CD4-positive, alpha-beta memory T cell (primary cell): Measurements from ENCODE around the gene TTC34. TPM values are rescaled to one million over a fixed set of nuclear protein-coding genes. Genes with fewer than 3 reads are reported as not detected.

Experiments used
- CTCF ChIA-PET: fragments of 350-600 bp; sonication (Branson Sonifier 250); formaldehyde crosslinking; loops from one replicate; lab custom pipeline; 2021; ENCODE audit warnings: inconsistent platforms; ENCODE audit not compliant: partially characterized antibody; lab: Charles Lee
- POLR2A ChIA-PET: fragments of 350-600 bp; sonication (Branson Sonifier 250); formaldehyde crosslinking; loops from one replicate; lab custom pipeline; 2021; ENCODE audit not compliant: partially characterized antibody; lab: Charles Lee
- DNase-seq, 5 donors: peaks; one replicate each; pipeline versions ENCODE4 v3.0.0 to v3.0.0-alpha.2; 2020 to 2022; ENCODE audit warnings: mixed read lengths in 1 of 5
- H3K27ac ChIP-seq: one replicate; pipeline ENCODE4 v1.7.0; 2013; ENCODE audit warnings: low read depth, low read length
- H3K27me3 ChIP-seq: 2 replicates; pipeline ENCODE4 v1.7.0; 2013; ENCODE audit warnings: mild to moderate bottlenecking, low read length, moderate library complexity; ENCODE audit not compliant: insufficient read depth
- H3K36me3 ChIP-seq: 2 replicates; pipeline ENCODE4 v1.7.0; 2013; ENCODE audit warnings: mild to moderate bottlenecking, low read length, moderate library complexity; ENCODE audit not compliant: insufficient read depth
- H3K4me1 ChIP-seq: 2 replicates; pipeline ENCODE4 v1.7.0; 2013; ENCODE audit warnings: mild to moderate bottlenecking, low read length, moderate library complexity; ENCODE audit not compliant: insufficient read depth
- H3K4me3 ChIP-seq, 2 donors: one replicate each; pipeline ENCODE4 v1.7.0; 2013; ENCODE audit warnings: low read length in 2 of 2, mild to moderate bottlenecking in 1 of 2
- H3K9me3 ChIP-seq, 2 donors: one replicate each; pipeline ENCODE4 v1.7.0; 2013; ENCODE audit warnings: low read length in 2 of 2, control low read depth in 1 of 2; ENCODE audit not compliant: control insufficient read depth in 1 of 2
- H3K27ac Mint-ChIP-seq, 7 donors: one replicate each; pipeline ENCODE4 v1.8.0; 2020 to 2021; ENCODE audit warnings: mixed read lengths in 7 of 7, mild to moderate bottlenecking in 6 of 7, inconsistent platforms in 3 of 7, moderate library complexity in 3 of 7
- H3K27me3 Mint-ChIP-seq, 2 donors: one replicate each; pipeline ENCODE4 v1.8.0; 2020 to 2021; ENCODE audit warnings: mixed read lengths in 2 of 2
- H3K36me3 Mint-ChIP-seq, 2 donors: one replicate each; pipeline ENCODE4 v1.8.0; 2020 to 2021; ENCODE audit warnings: mixed read lengths in 2 of 2, inconsistent platforms in 1 of 2, mild to moderate bottlenecking in 1 of 2
- H3K4me1 Mint-ChIP-seq, 4 donors: one replicate each; pipeline ENCODE4 v1.8.0; 2020 to 2021; ENCODE audit warnings: mixed read lengths in 4 of 4, mild to moderate bottlenecking in 1 of 4
- H3K4me3 Mint-ChIP-seq, 8 donors: one replicate each; pipeline ENCODE4 v1.8.0; 2020 to 2021; ENCODE audit warnings: mixed read lengths in 8 of 8, mild to moderate bottlenecking in 7 of 8, moderate library complexity in 6 of 8, inconsistent platforms in 3 of 8
- H3K9me3 Mint-ChIP-seq, 8 donors: one replicate each; pipeline ENCODE4 v1.8.0; 2020 to 2021; ENCODE audit warnings: mixed read lengths in 8 of 8, mild to moderate bottlenecking in 5 of 8, inconsistent platforms in 3 of 8, moderate library complexity in 1 of 8
- intact Hi-C: fragments of 100-400 bp; cut with micrococcal nuclease; formaldehyde crosslinking; loops from one replicate; pipeline ENCODE4 v1.15.1; 2023
- polyA plus RNA-seq, 2 donors: library from polyadenylated mRNA; unstranded; fragments of 300-500 nt; fragmentation: Illumina TruSeq; gene quantifications; one replicate each; pipeline ENCODE4 v1.2.3, GENCODE V29; 2021
- total RNA-seq, 2 experiments: library from RNA; stranded (reverse); gene quantifications; one replicate each; pipeline ENCODE4 v1.2.3, GENCODE V29; 2021

TTC34 gene
- total and polyA plus RNA-seq, 4 experiments from 2014 or later, result 0.06 to 4.9 (median 4.8) TPM; not detected in 1

DNA sequence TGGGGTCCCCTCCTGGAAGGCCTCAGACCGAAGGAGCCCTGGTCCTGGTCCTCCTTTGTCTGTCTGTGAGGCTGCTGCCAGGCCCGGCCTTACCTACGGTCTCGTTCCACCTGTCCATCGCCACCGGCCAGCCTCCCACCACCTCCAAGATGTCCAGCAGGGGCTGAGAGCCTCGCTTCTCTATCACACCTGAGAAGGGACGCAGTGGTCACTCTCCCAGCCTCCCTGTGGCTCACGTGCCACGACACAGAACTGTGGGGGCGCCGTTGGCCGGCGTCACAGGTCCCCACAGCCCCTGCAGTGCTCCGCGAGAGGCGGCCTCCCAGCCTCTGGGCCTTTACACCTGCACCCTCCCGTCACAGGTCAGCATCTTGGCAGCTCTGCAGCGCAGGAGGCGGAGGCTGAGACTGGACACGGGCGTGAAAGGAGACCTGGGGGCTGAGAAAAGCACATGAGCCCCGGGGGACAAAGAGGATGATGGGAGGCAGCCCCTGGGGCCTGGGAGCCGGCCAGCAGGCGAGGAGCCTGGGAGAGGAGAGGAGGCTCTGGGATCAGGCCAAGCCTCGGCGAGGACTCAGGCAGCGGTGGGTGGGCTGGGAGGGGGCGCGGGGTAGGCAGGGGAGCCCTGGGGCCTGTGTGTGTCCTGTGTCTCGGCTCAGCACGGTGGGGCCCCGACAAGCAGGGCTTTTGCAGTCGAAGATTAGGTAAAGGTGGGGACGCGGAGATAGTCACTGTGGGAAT, 194.4 kb downstream of the TTC34 start:
- intact Hi-C loops, result no loop called here
- Mint-ChIP-seq H3K4me1 (no peaks in the 10 kb centered on the region), H3K27me3 (peaks cover 0 to 2% of the 10 kb centered on the region in 2 donors), H3K9me3 (peaks cover 0 to 3% (median 0%) of the 10 kb centered on the region in 8 donors), H3K4me3 (no peak overlapping the region), H3K27ac (no peak overlapping the region), H3K36me3 (no peaks in the 10 kb centered on the region)
- no peak overlapping the region for H3K27ac ChIP-seq
- ChIA-PET POLR2A (no interaction called here), CTCF (no interaction called here)
- H3K27me3 ChIP-seq, result no peaks in the 10 kb centered on the region
- H3K9me3 ChIP-seq, result no peaks in the 10 kb centered on the region
- no peaks in the 10 kb centered on the region for H3K36me3 ChIP-seq
- no peak for DNase-seq
- no peak overlapping the region for H3K4me3 ChIP-seq
- no peaks in the 10 kb centered on the region for H3K4me1 ChIP-seq

DNA sequence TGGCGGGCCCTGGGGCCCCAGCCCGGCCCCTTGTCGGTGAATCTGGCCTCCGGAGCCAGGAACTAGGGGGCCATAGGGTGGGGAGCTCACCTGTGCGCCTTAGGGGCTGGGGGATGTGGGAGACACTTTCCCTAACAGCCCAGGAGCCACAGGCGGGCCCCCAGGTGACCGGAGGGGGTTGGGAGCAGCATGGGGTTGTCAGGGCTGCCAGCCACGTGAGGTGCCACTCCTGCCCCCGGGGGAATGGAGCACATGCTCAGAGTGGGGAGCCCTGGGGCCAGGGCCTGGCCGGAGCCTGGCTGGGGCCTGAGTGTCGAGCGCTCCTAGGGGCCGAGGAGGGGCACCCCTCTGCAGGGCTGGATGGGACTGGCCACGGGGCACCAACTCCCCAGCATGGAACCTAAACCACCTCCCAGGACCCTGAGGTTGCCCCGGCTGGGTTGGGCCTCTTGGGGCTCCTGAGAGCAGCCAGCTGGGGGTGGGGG, 195.1 kb downstream of the TTC34 start:
- peaks cover 0 to 2% of the 10 kb centered on the region in 2 donors for H3K27me3 Mint-ChIP-seq
- H3K9me3 Mint-ChIP-seq, result peaks cover 0 to 3% (median 0%) of the 10 kb centered on the region in 8 donors
- H3K4me3 Mint-ChIP-seq, result no peak overlapping the region
- no peaks in the 10 kb centered on the region for H3K4me1 Mint-ChIP-seq
- ChIA-PET CTCF (no interaction called here), POLR2A (no interaction called here)
- no peak overlapping the region for H3K27ac ChIP-seq
- H3K36me3 Mint-ChIP-seq, result no peaks in the 10 kb centered on the region
- no peak overlapping the region for H3K4me3 ChIP-seq
- no peaks in the 10 kb centered on the region for H3K27me3 ChIP-seq
- intact Hi-C loops, result no loop called here
- DNase-seq, result no peak
- no peaks in the 10 kb centered on the region for H3K4me1 ChIP-seq
- no peaks in the 10 kb centered on the region for H3K36me3 ChIP-seq
- no peak overlapping the region for H3K27ac Mint-ChIP-seq
- H3K9me3 ChIP-seq, result no peaks in the 10 kb centered on the region

DNA sequence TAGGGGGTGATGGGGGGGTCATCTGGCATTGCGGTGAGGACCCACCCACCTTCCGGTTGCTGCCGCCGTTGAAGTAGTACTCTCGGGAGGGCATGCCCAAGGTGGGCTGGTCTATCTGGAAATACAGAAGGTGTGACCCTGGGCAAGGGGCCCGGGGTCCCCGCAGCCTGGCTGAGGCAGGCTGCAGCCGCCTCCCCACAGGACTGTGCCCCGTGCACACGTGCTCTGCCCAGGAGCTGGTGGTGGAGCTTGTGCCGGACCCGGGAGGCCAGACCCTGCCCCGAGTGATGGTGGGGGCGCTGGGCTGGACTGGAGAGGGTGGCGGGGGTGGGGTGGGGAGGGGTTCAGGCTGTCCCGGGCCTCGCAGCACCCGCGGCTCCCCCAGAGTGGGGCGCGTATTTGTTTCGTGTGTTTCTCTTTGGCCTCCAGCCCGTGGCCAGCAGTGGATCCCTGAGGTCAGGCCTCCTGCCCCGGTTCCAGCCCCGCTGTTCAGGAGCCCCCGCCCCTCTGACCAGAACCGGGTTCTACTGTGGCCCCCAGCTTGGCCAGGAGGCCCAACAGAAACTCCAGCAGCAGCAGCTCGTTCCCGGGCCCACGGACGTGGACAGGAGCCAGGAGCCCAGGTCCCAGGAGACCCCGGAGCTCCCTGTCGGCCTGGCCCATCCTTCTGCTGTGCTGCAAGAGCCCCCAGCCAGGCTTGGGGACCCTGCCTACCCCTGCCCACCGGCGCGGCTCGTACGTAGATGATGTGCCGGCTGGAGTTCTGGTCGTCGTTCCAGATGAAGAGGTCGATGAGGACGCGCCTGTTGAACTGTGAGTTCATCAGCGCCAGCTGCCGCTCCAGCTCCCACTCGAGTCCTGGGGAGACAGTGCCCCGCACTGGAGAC, 195.7 kb downstream of the TTC34 start:
- Mint-ChIP-seq H3K4me3 (no peak overlapping the region), H3K4me1 (no peaks in the 10 kb centered on the region), H3K27ac (no peak overlapping the region), H3K27me3 (peaks cover 0 to 2% of the 10 kb centered on the region in 2 donors), H3K36me3 (no peaks in the 10 kb centered on the region), H3K9me3 (peaks cover 0 to 3% (median 0%) of the 10 kb centered on the region in 8 donors)
- Histone ChIP-seq H3K4me3 (no peak overlapping the region), H3K27ac (no peak overlapping the region), H3K27me3 (no peaks in the 10 kb centered on the region), H3K4me1 (no peaks in the 10 kb centered on the region), H3K36me3 (no peaks in the 10 kb centered on the region), H3K9me3 (no peaks in the 10 kb centered on the region)
- ChIA-PET POLR2A (no interaction called here), CTCF (no interaction called here)
- intact Hi-C loops, result no loop called here
- DNase-seq, result no peak

DNA sequence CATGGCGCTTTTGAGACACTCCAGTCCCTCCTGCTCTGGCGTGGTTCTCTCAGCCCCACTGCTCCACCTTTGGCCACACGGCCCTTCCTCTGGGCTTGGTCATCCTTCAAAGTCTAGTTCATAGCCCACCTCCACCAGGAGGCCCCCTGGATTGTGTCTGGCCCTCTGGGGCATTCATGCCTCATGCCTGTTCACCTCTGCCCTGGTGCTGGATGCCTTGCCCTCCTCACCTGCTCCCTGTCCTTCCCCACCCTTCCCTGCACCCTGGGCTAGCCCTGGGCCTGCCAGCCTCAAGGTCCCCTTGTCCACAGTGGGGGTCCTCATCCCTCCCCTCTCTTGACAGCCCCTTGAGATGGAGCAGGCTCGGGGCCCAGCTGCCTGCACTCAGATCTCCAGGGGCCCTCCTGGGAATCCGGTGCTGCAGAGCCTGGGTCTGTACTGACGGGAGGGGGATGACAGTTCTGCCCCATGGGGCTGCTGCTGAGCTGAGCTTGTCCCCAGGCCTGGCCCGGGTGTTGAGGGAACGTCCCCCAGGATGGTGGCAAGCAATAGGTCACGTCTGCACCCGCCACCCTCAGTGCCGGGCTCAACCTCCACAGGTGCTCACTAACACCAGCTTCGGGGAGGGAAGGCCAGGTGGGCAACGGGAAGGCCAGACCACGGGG, 196.5 kb downstream of the TTC34 start:
- H3K4me1 Mint-ChIP-seq, result no peaks in the 10 kb centered on the region

DNA sequence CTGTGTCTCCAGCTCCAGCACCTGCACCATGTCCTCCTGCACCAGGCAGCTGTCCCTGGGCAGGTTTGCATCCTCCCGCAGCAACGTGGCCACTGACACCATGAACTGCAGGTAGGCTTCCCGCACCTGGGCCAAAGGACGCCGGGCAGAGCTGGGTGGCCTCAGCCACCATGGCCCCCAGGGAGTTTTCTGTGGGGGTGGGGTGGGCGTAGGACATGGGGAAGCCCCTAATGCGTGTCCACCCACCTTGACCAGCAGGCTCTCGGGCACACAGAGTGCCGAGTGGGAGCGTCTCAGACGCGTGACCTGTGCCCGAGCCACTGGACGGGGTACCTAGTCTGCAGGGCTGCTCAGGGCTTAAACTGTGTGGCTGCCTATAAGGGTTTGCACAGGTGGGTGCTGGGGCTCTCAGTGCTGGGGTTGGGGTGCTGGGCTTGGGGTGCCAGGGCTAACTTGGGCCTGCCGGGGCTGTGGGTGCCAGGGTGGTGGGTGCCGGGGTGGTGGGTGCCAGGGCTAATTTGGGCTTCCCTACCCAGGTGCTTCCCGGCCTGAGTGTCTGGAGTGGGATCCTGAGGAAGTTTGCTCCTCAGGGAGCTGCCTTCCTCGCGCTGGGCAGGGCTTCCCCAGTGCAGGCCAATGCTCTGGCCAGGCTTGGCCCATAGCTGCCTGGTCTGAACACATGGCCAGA, 197.2 kb downstream of the TTC34 start:
- no peak overlapping the region for H3K4me3 ChIP-seq
- no peaks in the 10 kb centered on the region for H3K27me3 ChIP-seq
- H3K9me3 ChIP-seq, result no peaks in the 10 kb centered on the region
- ChIA-PET CTCF (no interaction called here), POLR2A (no interaction called here)
- Mint-ChIP-seq H3K36me3 (no peaks in the 10 kb centered on the region), H3K9me3 (peaks cover 0 to 5% (median 0%) of the 10 kb centered on the region in 8 donors), H3K4me3 (no peak overlapping the region), H3K27me3 (peaks cover 0 to 2% of the 10 kb centered on the region in 2 donors), H3K27ac (no peak overlapping the region), H3K4me1 (no peaks in the 10 kb centered on the region)
- no peak for DNase-seq
- H3K4me1 ChIP-seq, result no peaks in the 10 kb centered on the region
- no peak overlapping the region for H3K27ac ChIP-seq
- no peaks in the 10 kb centered on the region for H3K36me3 ChIP-seq
- intact Hi-C loops, result no loop called here

More for the DNA sequence above, 196.5 kb downstream of the TTC34 start:
- intact Hi-C loops, result no loop called here
- H3K27me3 Mint-ChIP-seq, result peaks cover 0 to 2% of the 10 kb centered on the region in 2 donors
- no peaks in the 10 kb centered on the region for H3K27me3 ChIP-seq
- peaks cover 0 to 5% (median 0%) of the 10 kb centered on the region in 8 donors for H3K9me3 Mint-ChIP-seq
- no peaks in the 10 kb centered on the region for H3K36me3 Mint-ChIP-seq
- DNase-seq, result no peak
- ChIA-PET CTCF (no interaction called here), POLR2A (no interaction called here)
- no peak overlapping the region for H3K4me3 Mint-ChIP-seq
- no peaks in the 10 kb centered on the region for H3K9me3 ChIP-seq
- no peak overlapping the region for H3K27ac ChIP-seq
- no peak overlapping the region for H3K4me3 ChIP-seq
- H3K4me1 ChIP-seq, result no peaks in the 10 kb centered on the region
- H3K27ac Mint-ChIP-seq, result no peak overlapping the region
- H3K36me3 ChIP-seq, result no peaks in the 10 kb centered on the region

DNA sequence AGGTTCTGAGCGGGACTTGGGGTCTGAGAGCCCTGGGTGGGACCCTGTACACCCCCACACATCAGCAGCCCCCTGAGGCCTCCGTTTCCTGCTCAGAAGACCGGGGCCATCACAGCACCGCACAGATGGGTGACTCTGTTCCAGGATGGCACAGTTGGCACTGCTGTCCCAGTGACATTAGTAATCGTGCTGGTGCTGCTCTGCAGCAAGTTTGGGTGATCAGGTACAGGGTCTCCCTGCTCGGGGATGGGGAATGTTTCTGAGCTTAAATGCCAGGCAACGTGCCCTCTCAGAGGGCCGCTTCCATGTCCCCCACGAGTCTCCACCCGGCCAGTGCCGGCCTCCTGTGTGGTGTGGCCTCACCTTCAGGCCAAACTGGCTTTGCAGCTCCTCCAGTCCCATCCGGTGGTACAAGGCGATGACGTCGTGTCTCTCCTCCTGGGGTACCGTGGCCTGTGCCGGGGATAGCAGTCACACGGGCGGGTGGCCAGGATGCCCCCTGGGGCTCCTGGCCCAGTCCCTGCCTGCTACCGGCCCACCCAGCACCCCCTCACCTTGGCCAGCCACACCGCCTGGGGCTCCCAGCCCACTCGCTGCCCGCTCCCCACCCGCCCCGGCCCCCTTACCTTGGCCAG, 197.9 kb downstream of the TTC34 start:
- no peaks in the 10 kb centered on the region for H3K36me3 ChIP-seq
- H3K9me3 ChIP-seq, result no peaks in the 10 kb centered on the region
- Mint-ChIP-seq H3K36me3 (no peaks in the 10 kb centered on the region), H3K4me3 (no peak overlapping the region), H3K9me3 (peaks cover 0 to 7% (median under 1%) of the 10 kb centered on the region in 8 donors), H3K4me1 (no peaks in the 10 kb centered on the region), H3K27ac (no peak overlapping the region), H3K27me3 (peaks cover 0 to 2% of the 10 kb centered on the region in 2 donors)
- no peak for DNase-seq
- ChIA-PET POLR2A (no interaction called here), CTCF (no interaction called here)
- H3K27ac ChIP-seq, result no peak overlapping the region
- no peaks in the 10 kb centered on the region for H3K27me3 ChIP-seq
- no peak overlapping the region for H3K4me3 ChIP-seq
- H3K4me1 ChIP-seq, result no peaks in the 10 kb centered on the region
- intact Hi-C loops, result no loop called here
